Stimulated activated CD4-positive, alpha-beta T cell treated with anti-CD3 and anti-CD28 coated beads, Interleukin-1b, Interleukin-23, amount 100 ng/mL, for 48 hours (primary cell): ENCODE measurements around the gene GPX4.
"Not testable (repeated sequence)": the region's sequence is repeated elsewhere in the genome, so short reads cannot be mapped to it uniquely, and the experiment has no call there.

Experiments
- DNase-seq: peaks from one replicate; pipeline ENCODE4 v3.0.0-alpha.2; 2020

The GPX4 gene

DNA sequence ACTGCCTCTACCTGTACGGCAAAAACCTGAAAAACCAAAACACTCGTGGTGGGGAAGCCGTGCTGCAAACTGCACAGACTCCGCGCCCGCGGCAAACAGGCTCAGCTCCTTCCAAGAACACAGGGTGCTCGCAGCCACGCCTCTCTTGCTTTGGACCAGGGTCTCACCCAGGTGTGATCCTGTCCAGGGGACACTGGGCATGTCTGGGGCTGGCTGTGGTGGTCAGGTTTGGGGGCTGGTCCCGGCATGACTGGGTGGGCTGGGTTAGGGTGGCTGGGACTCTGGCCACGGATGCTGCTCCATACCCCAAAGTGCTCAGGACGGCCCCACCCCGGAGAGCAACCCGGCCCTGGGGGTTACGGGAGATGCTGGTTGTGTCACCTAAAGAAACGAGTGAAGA lies 13.9 kb downstream of the GPX4 start:
- DNase-seq = no peak

DNA sequence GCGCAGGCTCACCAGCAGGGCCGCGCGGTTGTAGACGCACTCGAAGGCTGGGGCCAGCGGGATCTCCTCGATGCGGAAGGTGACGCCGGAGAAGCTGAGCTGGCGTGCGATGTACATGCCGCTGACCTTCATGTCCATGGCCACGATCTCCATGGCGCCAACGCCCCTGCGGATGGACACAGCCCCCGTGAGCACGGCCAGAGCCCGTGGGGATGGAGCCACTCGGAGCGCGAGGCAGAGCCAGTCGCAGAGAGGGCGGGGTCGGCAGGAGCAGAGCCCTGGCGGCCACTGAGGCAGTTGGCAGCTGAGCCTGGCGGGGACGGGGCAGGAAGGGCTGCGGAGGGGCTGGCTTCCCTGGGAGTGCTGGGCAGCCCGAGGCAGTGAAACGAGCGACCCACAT lies 15.2 kb downstream of the GPX4 start:
- no peak for DNase-seq

DNA sequence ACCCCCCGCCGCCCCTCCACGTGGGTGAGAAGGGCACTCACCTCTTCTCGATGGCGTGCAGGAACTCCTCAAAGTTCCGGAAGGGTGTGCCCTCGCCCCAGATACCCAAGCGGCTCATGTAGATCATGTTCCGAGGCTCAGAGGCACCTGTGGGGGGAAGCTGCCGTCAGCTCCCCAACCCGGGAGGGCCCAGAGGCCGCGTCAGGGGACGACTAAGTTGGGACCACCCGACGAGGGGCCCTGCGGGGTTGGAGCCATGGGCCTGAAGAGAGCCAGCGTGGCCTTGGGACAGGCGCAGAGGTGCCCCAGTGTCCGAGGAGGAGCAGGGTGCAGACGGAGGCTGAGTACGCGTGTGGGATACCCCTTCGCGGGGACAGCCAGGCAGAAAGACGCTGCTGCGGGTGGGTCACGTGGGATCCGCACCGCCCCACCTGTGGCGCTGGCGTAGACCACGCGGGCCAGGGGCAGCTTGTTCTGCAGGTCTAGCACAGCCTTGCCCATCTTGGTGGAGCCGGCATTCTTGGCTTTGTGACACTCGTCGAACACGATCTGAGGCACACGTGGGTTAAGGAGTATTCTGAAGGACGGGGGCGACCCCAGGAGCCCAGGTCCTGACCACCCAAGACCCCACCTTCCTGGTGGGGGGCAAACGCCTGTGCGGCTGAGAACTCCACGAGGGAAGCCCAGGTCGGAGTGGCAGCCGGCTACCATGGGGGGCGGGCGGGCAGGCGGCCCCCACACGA lies 15.9 kb downstream of the GPX4 start:
- no peak for DNase-seq

DNA sequence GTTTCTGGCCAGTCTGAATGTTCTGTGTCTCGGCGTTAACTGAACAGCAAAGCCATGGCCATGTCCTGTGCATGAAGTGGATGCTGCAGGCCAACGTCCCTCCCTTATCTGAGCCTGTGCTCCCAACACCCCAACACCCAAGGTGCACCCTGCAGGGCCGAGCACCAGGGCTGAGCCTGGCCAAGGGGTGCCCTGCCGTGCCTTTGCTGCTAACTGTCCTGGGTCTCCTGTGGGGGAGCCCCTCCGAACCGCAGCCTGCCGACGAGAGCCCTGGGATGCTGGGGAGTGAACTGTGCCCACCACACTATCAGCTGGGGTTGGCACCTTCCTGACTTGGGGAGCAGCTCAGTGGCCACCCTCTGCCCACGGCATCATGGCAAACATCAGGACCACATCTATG lies 17.6 kb downstream of the GPX4 start:
- no peak for DNase-seq

DNA sequence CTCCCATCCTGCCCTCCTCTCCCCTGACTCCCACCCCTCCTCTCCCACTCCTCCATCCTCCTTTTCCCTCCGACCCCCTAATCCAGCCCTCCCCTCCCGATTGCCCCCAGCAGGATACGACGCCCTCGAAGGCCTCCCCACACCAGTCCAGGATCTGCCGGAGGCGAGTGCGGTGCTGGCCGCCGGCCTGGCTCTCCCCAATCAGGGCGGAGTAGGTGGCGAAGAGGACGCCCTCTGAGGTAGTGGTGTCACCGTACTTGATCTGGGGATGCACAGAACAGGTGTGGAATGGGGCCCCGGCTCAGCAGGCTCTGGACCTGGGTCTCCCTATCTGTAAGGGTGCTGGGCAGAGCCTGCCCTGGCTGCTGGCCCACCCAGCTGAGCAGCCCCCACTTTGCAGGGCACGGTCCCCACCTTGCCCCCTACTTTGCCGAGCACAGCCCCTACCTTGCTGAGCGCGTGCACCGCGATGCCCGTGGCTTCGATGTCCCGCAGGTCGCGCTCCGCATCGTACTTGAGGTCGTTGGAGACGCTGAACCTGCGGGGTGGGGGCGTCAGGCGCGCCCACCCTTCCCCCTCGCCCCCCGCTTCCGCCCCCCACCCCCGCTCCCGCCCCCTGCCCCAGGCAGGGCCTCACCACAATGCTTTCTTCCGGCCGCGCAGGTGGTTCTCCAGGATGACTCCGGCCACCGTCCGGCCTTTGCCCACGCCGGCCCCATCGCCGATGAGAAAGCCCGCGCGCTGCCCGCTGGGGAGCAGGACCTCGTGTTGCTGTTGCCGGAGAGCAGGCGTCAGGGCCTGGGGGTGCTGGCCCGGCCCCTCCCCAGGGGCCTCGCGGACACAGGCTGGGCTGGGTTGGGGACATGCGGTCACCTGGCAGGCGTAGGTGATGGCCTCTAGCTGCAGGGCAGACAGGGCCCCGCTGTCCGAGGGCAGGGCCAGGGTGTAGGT lies 18.5 kb downstream of the GPX4 start:
- DNase-seq = no peak

DNA sequence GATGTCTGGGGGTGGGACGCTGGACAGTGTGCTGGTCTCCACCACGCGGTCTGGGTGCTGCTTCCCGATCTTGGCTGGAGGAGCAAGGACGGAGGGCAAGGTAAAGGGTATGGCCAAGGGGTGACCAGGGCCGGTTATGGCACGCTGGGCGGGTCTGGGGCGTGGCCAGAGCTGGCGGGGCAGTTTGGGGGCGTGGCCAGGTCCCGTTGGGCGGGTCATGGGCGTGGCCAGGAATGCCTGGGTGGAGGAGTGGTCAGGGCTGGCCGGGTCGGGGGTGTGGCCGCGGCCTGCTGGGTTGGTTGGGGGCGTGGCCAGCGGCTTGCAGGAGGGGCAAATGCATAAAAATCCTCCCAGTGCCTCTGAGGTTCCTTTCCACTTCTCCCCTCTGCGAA lies 19.2 kb downstream of the GPX4 start:
- DNase-seq = peak; percentile 74

DNA sequence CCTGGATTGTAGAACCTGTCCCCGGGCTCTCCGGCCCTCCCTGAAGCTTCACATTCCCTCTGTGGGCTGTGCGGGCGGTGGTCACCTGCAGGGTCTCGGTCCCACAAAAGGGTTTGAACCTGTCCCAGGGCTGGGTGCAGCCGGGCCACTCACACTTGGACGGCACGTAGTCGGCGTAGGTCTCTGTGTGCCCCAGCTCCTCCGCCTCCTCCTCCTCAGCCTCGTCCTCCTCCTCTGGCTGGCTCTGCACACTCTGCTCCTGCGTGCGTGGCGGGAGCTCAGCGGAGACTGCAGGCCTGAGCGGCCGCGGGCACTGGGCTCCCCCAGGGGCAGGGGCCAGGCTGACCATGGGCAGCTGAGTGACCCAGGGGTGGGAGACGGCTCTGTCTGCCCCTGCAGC lies 19.6 kb downstream of the GPX4 start:
- DNase-seq = no peak

DNA sequence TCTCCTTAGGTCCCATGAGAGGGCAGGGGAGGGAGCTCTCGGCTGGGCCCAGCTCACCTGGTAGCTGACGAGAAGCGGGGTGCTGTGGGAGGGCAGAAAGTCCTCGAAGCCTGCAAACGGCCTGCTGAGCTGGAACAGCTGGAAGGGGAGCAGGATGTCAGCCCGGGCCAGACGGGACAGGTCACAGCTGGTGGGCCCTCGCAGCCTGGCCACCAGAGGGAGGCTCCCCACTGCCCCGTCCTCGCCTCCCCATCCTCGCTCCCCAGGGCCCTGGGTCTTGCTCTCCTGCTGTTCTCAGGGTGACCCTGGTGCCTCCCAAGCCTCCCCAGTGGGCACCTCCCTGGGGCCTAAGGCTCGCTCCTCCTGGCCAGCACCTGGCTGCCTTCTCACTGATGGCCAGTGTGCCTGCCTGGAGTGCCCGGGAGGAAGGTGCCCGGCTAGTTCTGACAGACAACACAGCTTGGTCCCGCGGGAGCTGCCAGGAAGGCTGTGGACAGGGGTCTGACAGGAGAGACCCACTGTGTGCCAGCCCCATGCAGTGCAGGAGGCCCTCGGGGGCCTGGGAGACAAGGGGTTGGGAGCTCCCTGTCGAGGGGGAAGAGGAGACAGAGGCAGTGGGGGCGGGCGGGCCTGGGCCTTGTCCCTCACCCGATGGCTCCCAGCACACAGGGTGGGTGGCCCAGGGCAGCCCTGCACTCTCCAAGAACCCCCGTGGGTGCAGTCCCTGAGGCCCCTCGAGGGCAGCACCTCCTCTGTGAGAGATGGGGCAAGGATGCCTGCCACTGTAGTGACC lies 20.3 kb downstream of the GPX4 start:
- no peak for DNase-seq

DNA sequence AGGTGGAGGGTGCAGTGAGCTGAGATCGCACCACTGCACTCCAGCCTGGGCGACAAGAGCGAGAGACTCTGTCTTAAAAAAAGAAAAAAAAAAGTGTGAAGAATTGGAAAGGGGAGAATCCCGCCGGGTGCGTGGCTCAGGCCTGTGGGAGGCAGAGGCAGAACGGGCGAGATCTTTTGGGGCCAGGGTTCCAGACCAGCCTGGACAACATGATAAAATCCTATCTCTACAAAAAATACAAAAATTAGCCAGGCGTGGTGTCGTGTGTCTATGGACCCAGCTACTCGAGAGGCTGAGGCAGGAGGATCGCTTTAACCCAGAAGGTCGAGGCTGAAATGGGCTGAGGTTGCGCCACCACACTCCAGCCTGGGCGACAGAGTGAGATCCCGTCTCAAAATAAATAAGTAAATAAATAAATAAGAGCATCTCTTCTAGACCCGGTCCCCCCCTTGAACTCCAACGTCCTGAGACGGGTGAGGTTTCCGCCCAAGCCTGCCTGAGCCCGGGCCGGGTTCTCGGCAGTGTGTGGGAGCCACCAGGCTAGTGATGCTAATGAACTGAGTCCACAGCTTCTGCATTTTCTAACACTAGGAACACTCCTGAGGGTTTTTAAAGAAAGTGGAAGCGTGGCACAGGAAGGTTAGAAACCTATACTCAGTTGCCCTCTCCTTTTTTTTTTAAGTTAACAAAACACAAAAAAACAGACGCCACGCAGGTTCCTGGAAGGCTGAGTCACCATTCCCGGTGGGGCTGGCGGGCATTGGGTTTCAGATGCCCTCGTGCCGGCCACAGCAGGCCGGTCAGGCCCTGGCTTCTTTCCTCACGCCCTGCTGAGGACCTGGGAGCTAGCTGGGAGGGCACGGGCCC lies 22.0 kb downstream of the GPX4 start:
- DNase-seq = no peak

DNA sequence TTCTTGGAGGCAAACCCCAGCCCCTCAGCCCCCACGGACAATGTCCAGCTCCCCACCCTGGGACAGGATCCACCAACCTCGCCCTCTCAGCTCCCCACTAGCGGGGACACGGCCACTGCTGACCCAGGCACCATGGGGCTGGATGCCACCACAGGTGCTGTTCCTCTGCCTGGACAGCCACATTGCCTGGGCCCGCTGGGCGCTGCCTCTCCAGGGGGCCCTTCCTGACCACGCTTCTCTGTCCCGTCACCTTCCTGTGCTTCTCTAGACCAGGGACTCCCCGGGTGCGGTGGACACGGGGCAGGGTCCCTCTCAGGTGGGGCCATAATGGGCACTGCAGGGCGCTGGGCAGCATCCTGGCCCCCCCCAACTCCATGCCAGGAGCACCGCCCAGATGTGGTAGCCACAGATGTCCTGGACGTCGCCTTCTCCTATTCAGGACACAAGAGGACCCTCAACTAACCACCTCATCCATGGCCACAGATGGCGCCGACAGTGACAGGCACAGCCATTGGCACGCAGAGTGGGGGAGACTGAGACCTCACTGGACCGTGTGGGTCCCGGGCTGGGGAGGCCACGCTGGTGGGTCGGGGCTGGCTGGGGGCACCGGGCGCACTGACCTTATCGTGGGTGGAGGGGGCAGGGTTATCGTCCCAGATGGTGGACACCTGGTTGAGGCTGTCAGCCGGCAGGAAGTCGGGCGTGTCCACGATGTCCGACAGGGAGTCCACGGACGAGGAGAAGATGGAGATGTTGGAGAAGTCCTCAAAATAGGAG lies 23.4 kb downstream of the GPX4 start:
- DNase-seq = no peak

DNA sequence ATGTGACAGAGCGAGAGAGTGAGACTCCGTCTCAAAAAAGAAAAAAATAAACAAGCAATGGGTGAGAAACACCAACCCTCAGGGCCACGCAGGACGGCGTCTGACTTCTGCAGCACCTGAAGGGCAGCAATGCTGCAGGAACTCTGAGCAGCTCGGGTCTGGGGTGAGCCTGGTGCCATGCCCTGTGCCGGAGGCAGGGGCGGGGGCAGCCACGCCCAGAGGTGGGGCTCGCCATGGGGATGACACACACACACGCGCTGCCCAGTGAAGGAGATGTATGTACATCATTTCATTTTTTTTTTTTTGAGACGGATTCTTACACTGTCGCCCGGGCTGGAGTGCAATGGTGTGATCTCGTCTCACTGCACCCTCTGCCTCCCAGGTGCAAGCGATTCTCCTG lies 24.3 kb downstream of the GPX4 start:
- no peak for DNase-seq

DNA sequence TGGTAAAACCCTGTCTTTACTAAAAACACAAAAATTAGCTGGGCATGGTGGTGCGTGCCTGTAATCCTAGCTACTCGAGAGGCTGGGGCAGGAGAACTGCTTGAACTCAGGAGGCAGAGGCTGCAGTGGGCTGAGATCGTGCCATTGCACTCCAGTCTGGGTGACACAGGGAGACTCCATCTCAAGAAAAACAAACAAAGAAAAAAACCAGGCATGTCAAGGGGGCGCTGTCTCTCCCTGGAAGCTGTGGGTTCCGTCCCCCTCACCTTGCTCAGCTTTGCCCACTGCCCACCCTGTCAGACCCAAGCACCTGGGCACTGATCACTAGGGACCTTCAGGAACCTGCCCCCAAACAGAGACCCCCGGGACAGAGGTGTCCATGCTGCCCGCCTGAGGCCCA lies 25.3 kb downstream of the GPX4 start:
- DNase-seq = not testable (repeated sequence)

DNA sequence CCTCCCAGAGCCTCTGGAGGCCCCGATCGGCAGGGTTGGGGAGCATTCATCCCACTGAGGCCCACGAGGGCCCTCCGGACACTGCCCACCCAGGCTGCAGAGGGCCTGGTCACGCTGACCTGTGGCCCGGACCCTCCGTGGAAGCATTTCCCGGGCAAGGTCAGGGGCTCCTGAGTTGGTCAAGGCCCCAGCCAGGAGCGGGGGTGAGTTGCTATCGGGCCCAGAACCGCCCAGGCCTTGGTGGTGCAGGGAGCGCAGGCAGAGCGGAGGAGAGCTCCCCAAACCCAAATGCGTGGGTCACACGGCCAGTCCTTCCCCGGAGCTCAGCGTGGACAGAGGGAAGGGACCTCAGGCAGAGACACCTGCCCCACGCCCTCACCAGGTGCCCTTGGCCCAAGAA lies 25.7 kb downstream of the GPX4 start:
- DNase-seq = no peak

DNA sequence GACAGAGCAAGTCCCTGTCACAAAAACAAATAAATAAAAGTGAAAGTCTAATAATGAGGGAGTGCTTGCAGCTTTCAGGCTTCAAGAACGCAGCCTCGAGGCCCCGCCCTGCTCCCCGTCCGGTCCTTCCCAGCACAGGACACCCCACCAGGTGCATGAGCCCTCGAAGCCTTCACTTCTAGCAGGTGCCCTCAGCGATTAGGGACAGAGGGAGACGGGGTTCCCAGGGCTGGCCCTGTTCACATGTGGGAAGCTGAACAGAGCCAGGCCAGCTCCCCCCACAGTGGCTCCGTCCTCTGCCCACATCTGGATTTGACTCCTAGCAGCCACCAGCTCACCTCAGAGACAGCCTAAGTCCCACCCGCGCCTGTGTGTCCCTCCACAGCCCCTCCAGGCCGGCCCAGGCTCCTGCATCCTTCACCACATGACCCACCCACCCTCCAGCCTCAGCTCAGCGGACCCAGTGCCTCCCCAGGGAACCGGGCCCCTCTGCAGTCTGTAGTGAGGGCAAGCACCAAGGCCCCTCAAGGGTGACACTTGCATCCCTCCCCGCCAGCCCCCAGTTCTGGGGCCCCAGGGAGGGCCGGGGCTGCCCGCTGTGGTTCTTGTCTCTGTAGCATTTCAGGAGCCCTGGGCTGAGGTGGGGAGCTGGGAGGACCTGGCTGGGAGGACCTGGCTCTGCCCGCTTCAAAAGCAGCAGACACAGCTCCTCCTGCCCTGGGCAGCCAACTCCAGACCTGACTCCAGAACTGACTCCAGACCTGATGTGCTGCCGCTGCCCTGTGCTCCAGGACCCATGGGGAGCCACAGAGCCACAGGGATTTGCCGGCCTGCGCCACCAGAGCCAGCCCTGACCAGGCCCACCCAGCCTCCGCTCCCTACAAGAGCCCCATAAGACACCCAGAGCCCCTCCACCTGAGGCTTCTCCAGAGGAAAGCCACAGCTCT lies 27.2 kb downstream of the GPX4 start:
- DNase-seq = peak; percentile 56

DNA sequence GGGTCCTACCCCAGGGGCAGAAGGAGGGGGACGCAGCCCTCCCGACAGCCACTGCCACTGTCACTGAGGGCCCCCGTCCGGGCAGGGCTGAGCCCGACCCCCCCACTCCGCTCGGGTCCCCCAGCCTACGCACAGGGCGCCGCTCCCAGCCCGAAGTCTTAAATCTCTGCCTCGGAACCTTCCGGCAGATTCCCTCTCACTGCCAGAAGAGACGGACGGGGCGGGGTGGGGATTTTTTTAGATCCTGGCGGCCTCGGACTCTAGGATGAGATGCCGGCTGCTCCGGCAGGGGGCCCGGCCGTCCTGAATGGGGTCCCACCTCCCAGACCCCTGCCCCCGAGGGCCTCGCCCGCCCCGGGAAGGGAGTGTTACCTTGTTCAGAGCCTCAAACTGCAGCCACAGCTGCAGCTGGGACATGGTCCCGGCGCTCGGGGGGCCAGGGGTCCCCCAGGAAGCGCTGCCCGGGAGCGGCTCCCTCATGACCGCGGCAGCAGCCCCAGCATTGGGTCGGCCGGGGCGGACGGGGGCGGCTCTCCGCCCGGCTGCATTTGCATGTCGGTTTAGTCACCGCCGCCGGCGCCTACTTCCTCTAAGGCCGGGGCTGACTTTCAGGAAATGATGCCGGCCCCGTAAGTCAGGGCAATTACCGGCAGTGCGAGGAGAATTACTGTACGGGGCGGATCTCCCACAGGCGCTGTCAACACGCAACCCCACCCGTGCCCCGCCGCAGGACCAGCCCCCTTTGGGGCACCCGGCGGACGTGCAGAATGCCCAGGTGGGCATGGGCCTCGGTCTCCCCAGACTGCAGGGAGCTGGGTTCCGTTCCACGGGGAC lies 28.1 kb downstream of the GPX4 start:
- peak; percentile 94 for DNase-seq

DNA sequence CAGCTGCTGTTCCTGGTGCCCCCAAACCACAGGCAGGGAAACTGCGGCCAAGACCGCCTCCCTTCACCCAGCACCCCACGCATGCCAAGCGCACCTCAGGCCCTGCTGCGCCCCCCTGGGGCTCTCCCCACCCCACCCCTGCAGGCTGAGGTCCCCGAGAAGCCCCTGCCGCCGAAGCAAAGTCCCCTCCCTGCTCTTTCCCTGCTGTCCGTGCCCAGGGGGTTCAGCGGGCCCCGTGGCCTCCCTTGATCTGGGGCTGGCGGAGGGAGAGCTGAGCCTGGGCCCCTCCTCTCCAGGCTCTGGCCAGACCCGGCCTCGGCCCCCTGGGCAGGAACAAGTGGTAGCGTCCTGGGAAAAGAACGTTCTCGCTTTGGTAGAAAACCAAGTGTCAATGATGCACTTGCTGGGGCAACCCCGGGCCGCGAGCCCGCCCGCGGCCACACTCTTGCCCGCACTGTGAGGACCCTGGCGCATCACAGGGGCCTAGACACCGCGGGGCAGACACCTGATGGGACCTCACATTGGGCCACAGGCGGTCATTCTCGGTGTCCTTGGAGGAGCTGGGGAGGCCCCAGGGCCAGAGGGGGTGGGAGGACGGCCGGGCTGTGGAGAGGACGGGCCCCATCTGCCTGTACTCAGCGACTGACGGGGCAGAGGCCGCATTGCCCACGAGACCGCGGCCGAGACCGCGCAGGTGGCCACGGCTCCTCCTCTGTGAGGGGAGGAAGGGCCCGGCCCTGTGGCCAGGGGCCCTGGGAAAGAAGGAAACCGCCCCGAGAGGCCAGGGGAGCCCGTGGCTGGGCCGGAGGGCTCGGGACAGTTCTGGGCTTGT lies 29.0 kb downstream of the GPX4 start:
- DNase-seq = peak; percentile 39

DNA sequence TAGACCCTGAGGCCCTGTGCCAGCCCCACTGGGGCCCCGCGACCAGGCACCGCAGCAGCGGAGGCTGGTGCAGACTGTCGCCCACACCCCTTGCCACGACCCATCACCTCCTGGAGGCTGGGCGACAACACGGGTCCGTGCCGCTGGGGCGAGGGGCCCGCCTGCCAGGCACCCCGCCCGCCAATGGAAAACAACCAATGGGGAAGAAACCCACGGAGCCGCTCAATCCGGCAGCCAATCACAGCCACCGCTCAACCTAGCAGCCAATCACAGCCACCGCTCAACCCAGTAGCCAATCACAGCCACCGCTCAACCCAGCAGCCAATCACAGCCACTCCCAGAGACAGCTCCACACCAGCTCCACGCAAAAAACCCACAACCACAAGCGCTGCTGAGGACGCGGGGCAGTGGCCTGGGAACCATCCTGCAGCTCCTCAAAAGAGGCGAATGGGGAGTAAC lies 29.7 kb downstream of the GPX4 start:
- peak; percentile 91 for DNase-seq

DNA sequence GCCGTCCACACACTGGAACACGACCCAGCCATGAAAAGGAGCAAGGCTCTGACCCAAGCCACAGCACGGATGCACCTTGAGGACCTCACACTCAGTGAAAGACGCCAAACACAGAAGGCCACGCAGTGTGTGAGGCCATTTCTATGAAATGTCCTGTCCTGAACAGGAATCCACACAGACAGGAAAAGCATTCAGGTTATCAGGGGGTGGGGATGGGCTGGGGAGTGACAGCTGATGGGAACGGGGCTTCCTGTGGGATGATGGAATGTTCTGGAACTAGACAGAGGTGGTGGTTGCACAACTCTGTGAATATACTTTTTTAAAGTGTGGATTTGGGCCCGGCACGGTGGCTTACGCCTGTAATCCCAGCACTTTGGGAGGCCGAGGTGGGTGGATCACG lies 30.6 kb downstream of the GPX4 start:
- DNase-seq = no peak
